Liver (tissue), 9 donors: ENCODE results near the gene FAM78B. TPM values are rescaled to one million over a fixed set of nuclear protein-coding genes. Genes with fewer than 3 reads are reported as not detected.

Experiments used
- DNase-seq: peaks from one replicate; pipeline ENCODE4 v3.0.0-alpha.2; 2017; ENCODE audit warnings: low spot score
- H3K27ac ChIP-seq, 2 donors: one replicate each; pipeline ENCODE4 v1.7.0; 2013; ENCODE audit warnings: inconsistent platforms in 2 of 2, low read length in 2 of 2, control low read depth in 1 of 2, low read depth in 1 of 2, mild to moderate bottlenecking in 1 of 2
- H3K27me3 ChIP-seq, 4 donors: one replicate each; pipeline versions ENCODE4 v1.6.1 to v1.7.0; 2013; ENCODE audit warnings: low read length in 3 of 4, inconsistent platforms in 1 of 4, mild to moderate bottlenecking in 1 of 4, moderate library complexity in 1 of 4; ENCODE audit not compliant: control insufficient read depth in 4 of 4, insufficient read depth in 4 of 4
- H3K36me3 ChIP-seq, 4 donors: one replicate each; pipeline versions ENCODE4 v1.6.1 to v1.7.0; 2013; ENCODE audit warnings: low read length in 3 of 4, mild to moderate bottlenecking in 3 of 4, low read depth in 1 of 4, moderate library complexity in 1 of 4; ENCODE audit not compliant: control insufficient read depth in 4 of 4, insufficient read depth in 3 of 4
- H3K4me1 ChIP-seq, 4 donors: one replicate each; pipeline versions ENCODE4 v1.6.1 to v1.7.0; 2013; ENCODE audit warnings: low read length in 3 of 4, mild to moderate bottlenecking in 3 of 4, moderate library complexity in 1 of 4; ENCODE audit not compliant: control insufficient read depth in 4 of 4, insufficient read depth in 4 of 4
- H3K4me3 ChIP-seq, 3 donors: one replicate each; pipeline versions ENCODE4 v1.6.1 to v1.7.0; 2013; ENCODE audit warnings: low read length in 3 of 3, control low read depth in 1 of 3, low read depth in 1 of 3, mild to moderate bottlenecking in 1 of 3
- H3K9ac ChIP-seq, 2 donors: one replicate each; pipeline ENCODE4 v1.7.0; 2013; ENCODE audit warnings: low read length in 2 of 2, mild to moderate bottlenecking in 2 of 2, moderate library complexity in 2 of 2, control low read depth in 1 of 2, low read depth in 1 of 2
- H3K9me3 ChIP-seq, 4 donors: one replicate each; pipeline versions ENCODE4 v1.6.1 to v1.7.0; 2013; ENCODE audit warnings: low read length in 3 of 4; ENCODE audit not compliant: control insufficient read depth in 4 of 4
- EGR1 ChIP-seq, 2 donors: IDR thresholded peaks; 2 replicates each; pipeline ENCODE4 v1.6.1; 2016 to 2018; ENCODE audit warnings: antibody characterized with exemption in 2 of 2, low read depth in 2 of 2
- FOXA2 ChIP-seq: IDR thresholded peaks from 2 replicates; pipeline ENCODE4 v1.6.1; 2016; ENCODE audit warnings: antibody characterized with exemption
- GABPA ChIP-seq, 2 donors: IDR thresholded peaks in 1 of 2; conservative IDR thresholded peaks in 1 of 2; 2 replicates each; pipeline ENCODE4 v1.6.1; 2016; ENCODE audit warnings: antibody characterized with exemption in 2 of 2, mild to moderate bottlenecking in 1 of 2, moderate library complexity in 1 of 2
- HNF4A ChIP-seq, 2 donors: conservative IDR thresholded peaks; 2 replicates each; pipeline ENCODE4 v1.6.1; 2016; ENCODE audit warnings: antibody characterized with exemption in 2 of 2, mild to moderate bottlenecking in 2 of 2
- HNF4G ChIP-seq: IDR thresholded peaks from 2 replicates; pipeline ENCODE4 v1.6.1; 2016; ENCODE audit warnings: antibody characterized with exemption
- JUND ChIP-seq, 2 donors: IDR thresholded peaks; 2 replicates each; pipeline ENCODE4 v1.6.1; 2016; ENCODE audit warnings: antibody characterized with exemption in 2 of 2
- NR2F2 ChIP-seq: IDR thresholded peaks from 2 replicates; pipeline ENCODE4 v1.6.1; 2016; ENCODE audit warnings: antibody characterized with exemption
- RAD21 ChIP-seq, 2 donors: IDR thresholded peaks; 2 replicates each; pipeline ENCODE4 v1.6.1; 2016; ENCODE audit warnings: antibody characterized with exemption in 2 of 2, mild to moderate bottlenecking in 2 of 2
- RXRA ChIP-seq, 2 donors: IDR thresholded peaks; 2 replicates each; pipeline ENCODE4 v1.6.1; 2017 to 2018; ENCODE audit warnings: antibody characterized with exemption in 2 of 2, mild to moderate bottlenecking in 1 of 2
- SP1 ChIP-seq: IDR thresholded peaks from 2 replicates; pipeline ENCODE4 v1.6.1; 2018; ENCODE audit warnings: antibody characterized with exemption, mild to moderate bottlenecking
- TAF1 ChIP-seq: conservative IDR thresholded peaks from 2 replicates; pipeline ENCODE4 v1.6.1; 2016; ENCODE audit warnings: antibody characterized with exemption, mild to moderate bottlenecking
- YY1 ChIP-seq: IDR thresholded peaks from 2 replicates; pipeline ENCODE4 v1.6.1; 2016; ENCODE audit warnings: antibody characterized with exemption, mild to moderate bottlenecking
- WGBS: extraction: QIAGEN DNeasy Blood & Tissue Kit; methylation state at CpG from one replicate; pipeline ENCODE4 v1.1.7; 2013; 5-methylcytosine and 5-hydroxymethylcytosine counted together
- polyA plus RNA-seq, 2 donors: library from polyadenylated mRNA; stranded (reverse) in 1 of 2; unstranded in 1 of 2; fragments of 200-250 nt in 1 of 2; fragments of >200 nt in 1 of 2; fragmentation: Nextera tagmentation in 1 of 2; extraction: Ambion mirVana in 1 of 2; gene quantifications; one replicate each; pipeline versions ENCODE4 v1.2.1 to v1.2.3, GENCODE V29; 2013 to 2015
- total RNA-seq, 2 donors: library from RNA; depleted of rRNA; stranded (reverse); fragments of >200 nt; gene quantifications; one replicate each; pipeline ENCODE4 v1.2.3, GENCODE V29; 2014
- TF ChIP-seq, protein P1 (sequence below): IDR thresholded peaks from 2 replicates; pipeline ENCODE4 v1.6.1; 2016; ENCODE audit warnings: antibody characterized with exemption
- TF ChIP-seq, protein P2 (sequence below): fragments of 150-350 bp; IDR thresholded peaks from 2 replicates; pipeline ENCODE4 v1.5.1; 2017; ENCODE audit warnings: improper control_type of control experiment, low read depth, low read length; ENCODE audit not compliant: missing input control
- TF ChIP-seq, protein P3 (sequence below): IDR thresholded peaks from 2 replicates; pipeline ENCODE4 v1.6.1; 2016; ENCODE audit warnings: antibody characterized with exemption, mild to moderate bottlenecking
- donor health status: healthy.
- donor health status: healthy.
- donor health status: healthy.
- donor health status: healthy.
- donor health status: healthy.

FAM78B gene
- total and polyA plus RNA-seq, 4 donors = 0.14 to 0.92 (median 0.49) TPM

GRCh38 chr1:166064313-166064926, 102.4 kb downstream of the FAM78B start:
- TF ChIP-seq SP1 (no peak), RAD21 (IDR thresholded peaks at IDR 0.05) (no peak), HNF4A (conservative IDR thresholded peaks at IDR 0.05) (no peak), YY1 (no peak), TAF1 (no peak), NR2F2 (no peak)
- TF ChIP-seq, protein P1, sequence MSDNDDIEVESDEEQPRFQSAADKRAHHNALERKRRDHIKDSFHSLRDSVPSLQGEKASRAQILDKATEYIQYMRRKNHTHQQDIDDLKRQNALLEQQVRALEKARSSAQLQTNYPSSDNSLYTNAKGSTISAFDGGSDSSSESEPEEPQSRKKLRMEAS = no peak
- TF ChIP-seq, protein P2, sequence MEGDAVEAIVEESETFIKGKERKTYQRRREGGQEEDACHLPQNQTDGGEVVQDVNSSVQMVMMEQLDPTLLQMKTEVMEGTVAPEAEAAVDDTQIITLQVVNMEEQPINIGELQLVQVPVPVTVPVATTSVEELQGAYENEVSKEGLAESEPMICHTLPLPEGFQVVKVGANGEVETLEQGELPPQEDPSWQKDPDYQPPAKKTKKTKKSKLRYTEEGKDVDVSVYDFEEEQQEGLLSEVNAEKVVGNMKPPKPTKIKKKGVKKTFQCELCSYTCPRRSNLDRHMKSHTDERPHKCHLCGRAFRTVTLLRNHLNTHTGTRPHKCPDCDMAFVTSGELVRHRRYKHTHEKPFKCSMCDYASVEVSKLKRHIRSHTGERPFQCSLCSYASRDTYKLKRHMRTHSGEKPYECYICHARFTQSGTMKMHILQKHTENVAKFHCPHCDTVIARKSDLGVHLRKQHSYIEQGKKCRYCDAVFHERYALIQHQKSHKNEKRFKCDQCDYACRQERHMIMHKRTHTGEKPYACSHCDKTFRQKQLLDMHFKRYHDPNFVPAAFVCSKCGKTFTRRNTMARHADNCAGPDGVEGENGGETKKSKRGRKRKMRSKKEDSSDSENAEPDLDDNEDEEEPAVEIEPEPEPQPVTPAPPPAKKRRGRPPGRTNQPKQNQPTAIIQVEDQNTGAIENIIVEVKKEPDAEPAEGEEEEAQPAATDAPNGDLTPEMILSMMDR = no peak
- DNase-seq = no peak
- H3K27me3 ChIP-seq = no peaks in the 10 kb centered on the region
- H3K36me3 ChIP-seq = no peaks in the 10 kb centered on the region
- WGBS = 81% methylated on average over 4 of the region's 4 CpGs
- no peaks in the 10 kb centered on the region for H3K9me3 ChIP-seq
- no peak overlapping the region for H3K9ac ChIP-seq
- H3K4me3 ChIP-seq = no peak overlapping the region
- no peak overlapping the region for H3K27ac ChIP-seq
- peaks cover 0 to 6% (median 0%) of the 10 kb centered on the region in 4 donors for H3K4me1 ChIP-seq

GRCh38 chr1:166063701-166064100, 103.1 kb downstream of the FAM78B start:
- DNase-seq = no peak
- Histone ChIP-seq H3K27ac (no peak overlapping the region), H3K9ac (no peak overlapping the region), H3K4me1 (peaks cover 0 to 6% (median 0%) of the 10 kb centered on the region in 4 donors), H3K27me3 (no peaks in the 10 kb centered on the region), H3K4me3 (no peak overlapping the region), H3K9me3 (no peaks in the 10 kb centered on the region), H3K36me3 (no peaks in the 10 kb centered on the region)
- whole genome bisulfite sequencing = 78% methylated on average over 1 of the region's 1 CpG
- TF ChIP-seq, protein P1 = no peak
- TF ChIP-seq FOXA2 (no peak), HNF4A (conservative IDR thresholded peaks at IDR 0.05) (no peak)

DNA sequence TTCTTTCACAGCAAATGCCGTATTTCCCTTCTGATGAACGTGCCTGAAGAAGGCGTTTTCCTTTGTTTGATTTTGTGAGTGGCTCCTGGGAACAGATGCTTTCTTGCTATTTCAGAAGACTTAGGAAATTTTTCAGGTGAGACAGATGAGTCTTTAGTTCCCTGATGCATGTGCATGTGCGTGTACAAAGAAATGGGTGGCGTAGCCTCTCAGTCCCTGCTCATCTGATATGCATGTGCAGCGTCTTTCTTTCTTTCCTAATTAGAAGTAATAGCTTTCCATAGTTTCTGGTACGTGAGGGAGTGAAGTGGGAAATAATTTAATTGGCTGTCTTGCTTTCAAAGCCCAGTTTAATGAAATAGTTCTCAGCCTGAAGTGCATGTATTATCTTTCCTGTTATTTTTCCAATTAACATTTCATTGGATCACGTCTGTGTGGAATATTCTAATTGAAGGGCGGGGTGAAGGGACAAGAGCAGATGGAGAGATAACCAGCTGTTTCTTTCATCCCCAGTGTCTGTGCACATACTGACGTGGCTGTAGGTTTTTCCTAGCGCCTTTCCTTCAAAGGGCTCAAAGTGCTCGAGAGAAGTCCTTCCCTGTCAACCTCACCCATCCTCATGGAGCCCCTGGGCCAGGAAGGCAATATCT, 104.3 kb downstream of the FAM78B start:
- no peaks in the 10 kb centered on the region for H3K27me3 ChIP-seq
- 83% methylated on average over 12 of the region's 12 CpGs for WGBS
- H3K9ac ChIP-seq = no peak overlapping the region
- no peak overlapping the region for H3K4me3 ChIP-seq
- DNase-seq = no peak
- no peaks in the 10 kb centered on the region for H3K9me3 ChIP-seq
- peaks cover 0 to 6% (median 0%) of the 10 kb centered on the region in 4 donors for H3K4me1 ChIP-seq
- H3K36me3 ChIP-seq = no peaks in the 10 kb centered on the region
- TF ChIP-seq TAF1 = no peak
- TF ChIP-seq, protein P3, sequence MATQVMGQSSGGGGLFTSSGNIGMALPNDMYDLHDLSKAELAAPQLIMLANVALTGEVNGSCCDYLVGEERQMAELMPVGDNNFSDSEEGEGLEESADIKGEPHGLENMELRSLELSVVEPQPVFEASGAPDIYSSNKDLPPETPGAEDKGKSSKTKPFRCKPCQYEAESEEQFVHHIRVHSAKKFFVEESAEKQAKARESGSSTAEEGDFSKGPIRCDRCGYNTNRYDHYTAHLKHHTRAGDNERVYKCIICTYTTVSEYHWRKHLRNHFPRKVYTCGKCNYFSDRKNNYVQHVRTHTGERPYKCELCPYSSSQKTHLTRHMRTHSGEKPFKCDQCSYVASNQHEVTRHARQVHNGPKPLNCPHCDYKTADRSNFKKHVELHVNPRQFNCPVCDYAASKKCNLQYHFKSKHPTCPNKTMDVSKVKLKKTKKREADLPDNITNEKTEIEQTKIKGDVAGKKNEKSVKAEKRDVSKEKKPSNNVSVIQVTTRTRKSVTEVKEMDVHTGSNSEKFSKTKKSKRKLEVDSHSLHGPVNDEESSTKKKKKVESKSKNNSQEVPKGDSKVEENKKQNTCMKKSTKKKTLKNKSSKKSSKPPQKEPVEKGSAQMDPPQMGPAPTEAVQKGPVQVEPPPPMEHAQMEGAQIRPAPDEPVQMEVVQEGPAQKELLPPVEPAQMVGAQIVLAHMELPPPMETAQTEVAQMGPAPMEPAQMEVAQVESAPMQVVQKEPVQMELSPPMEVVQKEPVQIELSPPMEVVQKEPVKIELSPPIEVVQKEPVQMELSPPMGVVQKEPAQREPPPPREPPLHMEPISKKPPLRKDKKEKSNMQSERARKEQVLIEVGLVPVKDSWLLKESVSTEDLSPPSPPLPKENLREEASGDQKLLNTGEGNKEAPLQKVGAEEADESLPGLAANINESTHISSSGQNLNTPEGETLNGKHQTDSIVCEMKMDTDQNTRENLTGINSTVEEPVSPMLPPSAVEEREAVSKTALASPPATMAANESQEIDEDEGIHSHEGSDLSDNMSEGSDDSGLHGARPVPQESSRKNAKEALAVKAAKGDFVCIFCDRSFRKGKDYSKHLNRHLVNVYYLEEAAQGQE = no peak
- TF ChIP-seq NR2F2 = no peak
- TF ChIP-seq HNF4G = no peak
- no peak for TF ChIP-seq RXRA (IDR thresholded peaks at IDR 0.05)
- TF ChIP-seq JUND (IDR thresholded peaks at IDR 0.05) = no peak
- TF ChIP-seq, protein P1 = no peak
- TF ChIP-seq HNF4A (conservative IDR thresholded peaks at IDR 0.05) = no peak
- TF ChIP-seq, protein P2 = no peak
- no peak for TF ChIP-seq GABPA (IDR thresholded peaks at IDR 0.05 in 1 of 2, conservative IDR thresholded peaks at IDR 0.05 in 1 of 2)
- no peak for TF ChIP-seq FOXA2
- no peak for TF ChIP-seq SP1
- no peak for TF ChIP-seq RAD21 (IDR thresholded peaks at IDR 0.05)
- TF ChIP-seq YY1 = no peak
- TF ChIP-seq EGR1 (IDR thresholded peaks at IDR 0.05; ENCODE audit: low read depth in 2 of 2) = no peak
- no peak overlapping the region for H3K27ac ChIP-seq
